GM03348 (cell line): Measurements from ENCODE around the gene LDAF1.

ENCODE experiments used
- DNase-seq: peaks from one replicate; pipeline ENCODE4 v3.0.0; 2012; ENCODE audit warnings: low spot score

Gene LDAF1

DNA sequence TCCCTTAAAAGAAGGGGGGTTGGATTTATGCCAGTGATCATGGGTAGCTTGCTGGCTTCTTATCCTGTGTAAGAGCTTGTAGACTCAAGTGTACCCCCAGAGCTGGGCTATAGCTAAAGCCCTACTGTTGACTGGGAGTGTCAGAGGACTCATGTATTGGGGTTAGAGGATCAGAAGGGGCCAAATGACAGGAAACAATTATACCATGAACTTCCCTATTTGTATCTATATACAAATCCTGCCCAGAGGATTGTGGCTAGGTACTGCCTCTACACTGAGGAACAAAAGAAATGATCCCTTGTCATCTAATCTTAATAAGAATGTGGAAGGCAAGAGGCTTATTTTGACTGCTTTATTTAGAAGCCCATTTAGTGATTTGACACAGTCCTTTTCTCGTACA, 38.6 kb downstream of the LDAF1 start:
- no peak for DNase-seq

DNA sequence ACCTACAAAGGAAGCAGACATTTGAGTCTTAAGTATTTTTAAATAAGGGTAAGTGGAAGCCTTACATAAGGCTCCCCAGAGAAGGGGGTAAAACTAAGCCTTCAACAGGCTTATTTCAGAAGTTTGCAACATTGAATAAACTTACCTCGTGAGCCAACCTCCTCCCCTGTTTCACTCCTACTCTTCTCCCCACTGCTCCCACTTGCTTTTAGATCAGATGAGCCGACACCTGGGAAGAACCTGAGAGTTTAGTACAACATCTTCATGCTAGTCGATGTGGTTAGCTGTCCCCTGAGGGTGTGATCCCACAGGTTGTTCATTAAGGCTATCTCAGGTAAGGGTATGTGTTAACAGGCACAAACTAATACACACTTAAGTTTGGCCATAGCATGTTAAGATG, 39.1 kb downstream of the LDAF1 start:
- no peak for DNase-seq

DNA sequence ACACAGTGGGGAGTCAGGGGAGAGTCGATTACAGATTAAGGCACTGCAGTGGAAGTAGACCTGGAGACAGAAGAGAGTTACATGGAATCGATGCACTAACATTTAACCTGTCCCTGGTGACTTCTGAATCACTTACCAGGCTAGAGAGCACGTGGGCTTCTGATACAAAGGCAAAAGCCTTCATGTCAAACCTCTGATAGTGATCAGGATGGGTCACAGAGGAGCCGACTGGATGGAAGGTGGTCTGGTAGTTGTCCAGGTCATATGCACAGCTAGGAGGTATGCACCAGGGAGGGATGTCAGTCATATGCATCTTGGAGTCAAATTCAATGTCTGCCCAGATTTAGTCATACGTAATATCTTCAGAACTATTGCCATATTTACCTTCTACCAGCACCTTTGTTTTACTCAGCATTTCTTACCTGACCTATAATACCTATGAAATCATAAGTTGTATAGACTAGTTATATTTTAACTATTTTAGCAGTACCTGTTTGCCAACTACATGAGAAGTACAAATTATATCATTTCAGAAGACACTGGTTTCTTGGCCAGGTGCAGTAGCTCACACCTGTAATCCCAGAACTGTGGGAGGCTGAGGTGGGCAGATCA, 41.2 kb downstream of the LDAF1 start:
- DNase-seq = no peak

DNA sequence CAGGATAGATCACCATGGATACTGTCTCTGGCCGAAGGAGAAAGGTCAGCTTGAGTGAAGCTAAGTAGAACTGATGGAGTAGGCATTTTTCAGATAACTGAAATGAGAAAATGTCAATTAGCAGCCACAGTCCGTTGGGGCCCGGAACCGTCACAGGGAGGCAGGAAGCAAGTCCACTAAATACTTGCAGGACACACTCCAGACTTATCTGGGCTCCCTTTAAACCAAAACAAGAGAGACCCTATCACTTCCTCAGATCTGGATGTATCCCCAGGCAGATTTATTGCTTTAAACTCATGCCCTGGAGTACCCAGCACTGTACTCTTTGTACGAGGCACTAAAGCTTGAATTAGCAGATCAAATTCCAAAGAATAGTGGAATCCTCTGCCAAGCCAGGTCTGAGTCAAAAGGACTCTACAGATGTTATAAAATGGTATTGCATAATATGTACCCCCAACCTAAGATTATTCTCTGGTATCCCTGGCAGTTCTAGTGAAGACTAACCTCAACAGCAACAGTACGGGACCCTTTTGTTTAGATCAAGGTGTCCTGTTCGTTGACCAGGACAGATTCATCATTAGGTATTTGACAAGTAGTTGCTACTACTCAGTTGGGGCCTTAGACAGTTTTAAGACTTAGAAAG, 44.8 kb downstream of the LDAF1 start:
- no peak for DNase-seq

DNA sequence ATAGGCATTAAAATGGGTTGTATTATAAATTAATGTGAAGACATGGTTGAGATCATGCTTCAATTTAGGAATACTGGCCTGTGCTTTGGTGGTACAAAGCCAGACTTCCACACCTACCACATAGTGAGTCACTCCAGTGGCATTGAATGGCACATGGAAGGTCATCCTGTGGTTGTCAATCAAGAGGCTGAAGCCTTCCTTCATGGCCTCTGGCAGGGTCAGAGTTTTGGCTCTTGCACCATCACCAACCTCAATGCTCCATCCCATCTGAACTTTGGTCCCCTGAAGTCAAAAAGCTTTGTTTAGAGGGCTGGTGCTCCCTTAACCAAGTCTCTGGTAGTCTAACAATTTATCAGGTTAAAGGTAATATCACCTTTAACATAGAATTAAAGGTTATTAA, 46.8 kb downstream of the LDAF1 start:
- DNase-seq = no peak

DNA sequence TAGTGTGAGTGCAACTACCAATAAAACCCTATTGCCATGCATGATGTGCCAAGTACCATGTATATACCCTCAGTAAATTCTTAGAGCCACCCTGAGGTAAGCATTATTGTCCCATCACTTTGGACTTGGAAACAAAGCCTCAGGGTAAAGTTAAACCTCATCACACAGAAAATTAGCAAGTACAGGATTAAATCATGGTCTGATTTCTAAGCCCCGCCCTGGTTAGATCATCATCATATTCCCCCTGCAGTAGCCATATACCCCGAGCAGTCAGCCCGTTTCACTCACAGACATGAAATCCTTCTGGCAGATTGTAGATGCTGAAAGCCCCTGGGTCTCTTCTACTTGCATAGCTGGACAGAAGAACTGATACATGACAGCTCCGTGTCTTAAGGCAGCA, 48.1 kb downstream of the LDAF1 start:
- no peak for DNase-seq

DNA sequence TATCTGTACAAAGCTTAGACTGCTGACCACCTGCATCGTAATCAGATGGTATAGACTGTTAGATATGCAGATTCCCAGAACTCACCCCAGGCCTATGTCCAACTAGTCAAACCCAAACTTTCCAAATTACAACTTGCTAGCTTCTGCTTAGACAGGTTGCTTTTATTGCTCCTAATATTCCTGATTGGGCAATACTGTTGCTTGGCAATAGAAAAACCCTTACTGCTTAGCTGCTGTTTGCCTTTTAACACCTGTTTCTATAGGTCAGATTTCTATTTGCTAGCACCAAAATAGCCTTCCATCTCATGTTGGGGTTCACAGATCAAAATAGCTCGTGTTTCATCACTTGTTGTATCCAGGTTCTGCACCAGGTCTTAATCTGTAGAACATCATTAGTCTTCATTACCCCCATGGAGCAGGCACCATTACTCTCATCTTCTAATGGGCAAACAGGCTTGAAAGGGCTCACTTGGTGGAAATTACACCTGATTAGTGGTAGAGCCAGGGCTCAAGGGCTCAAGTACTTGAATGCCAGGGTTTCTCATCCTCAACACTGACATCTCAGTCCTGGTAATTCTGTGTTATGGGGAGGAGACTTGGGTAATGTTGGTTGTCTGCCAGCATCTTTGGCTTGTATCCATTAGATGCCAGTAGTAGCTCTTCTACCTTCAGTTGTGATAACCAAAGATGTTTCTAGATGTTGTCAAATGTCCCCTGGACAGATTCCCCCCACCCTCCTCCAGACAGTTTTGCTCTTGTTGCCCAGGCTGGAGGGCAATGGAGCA, 50.2 kb downstream of the LDAF1 start:
- no peak for DNase-seq

DNA sequence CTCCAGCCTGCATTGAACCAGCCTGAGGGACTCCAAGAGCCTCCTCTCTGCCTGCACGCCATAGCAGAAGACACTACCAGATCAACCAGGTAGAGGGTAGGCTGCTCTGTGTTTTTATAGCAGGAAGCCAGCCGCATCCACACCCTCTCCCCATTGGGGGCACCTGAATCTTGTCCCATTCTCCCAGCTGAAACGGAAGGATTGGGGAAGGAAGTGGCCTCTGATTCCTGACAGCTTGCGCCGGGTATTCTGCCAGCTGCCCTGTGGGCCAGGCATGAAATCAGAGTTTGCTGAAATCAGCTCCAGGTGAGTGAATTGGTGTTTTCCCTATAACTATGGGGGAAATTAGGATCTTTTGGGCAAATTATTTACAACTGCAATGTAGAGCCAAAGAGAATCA, 53.0 kb downstream of the LDAF1 start, which contains the start of gene ZP2:
ZP2 (minus strand) TSS at position 89 of the 400 bp plus-strand sequence; CDS start at position 62, 27 bp downstream.
- DNase-seq = no peak

DNA sequence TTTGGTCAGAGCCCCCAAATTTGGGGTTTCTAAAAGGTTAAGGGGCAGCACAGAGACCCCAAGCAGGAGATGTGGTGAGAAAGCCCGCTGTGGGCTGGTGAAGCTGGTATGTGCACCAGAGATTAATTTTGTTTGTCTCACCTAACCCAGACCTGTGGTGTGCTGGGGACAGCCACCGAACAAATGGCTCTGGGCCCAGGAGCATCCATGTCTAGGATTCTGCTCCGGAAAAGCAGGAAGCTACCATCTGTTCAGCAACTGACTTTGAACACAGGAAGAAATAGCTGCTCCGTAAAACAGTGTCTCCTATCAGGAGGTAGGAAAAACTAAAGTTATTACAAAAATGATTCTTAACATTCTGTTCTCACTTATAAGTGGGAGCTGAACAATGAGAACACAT, 55.6 kb downstream of the LDAF1 start:
- no peak for DNase-seq

DNA sequence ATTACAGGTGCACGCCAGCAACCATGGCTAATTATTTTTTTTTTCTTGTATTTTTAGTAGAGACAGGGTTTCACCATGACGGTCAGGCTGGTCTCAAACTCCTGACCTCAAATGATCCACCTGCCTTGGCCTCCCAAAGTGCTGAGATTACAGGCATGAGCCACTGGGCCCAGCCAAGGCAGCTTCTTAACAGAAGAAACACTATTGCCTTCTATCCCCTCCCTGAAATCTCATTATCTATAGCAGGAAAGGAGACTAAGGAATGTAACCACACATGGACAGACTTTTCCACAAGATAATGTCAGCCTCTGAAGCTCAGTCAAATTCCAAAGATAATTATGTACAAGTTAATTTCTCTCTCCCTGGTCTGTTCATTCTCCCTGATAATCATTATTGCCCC, 58.6 kb downstream of the LDAF1 start:
- no peak for DNase-seq

DNA sequence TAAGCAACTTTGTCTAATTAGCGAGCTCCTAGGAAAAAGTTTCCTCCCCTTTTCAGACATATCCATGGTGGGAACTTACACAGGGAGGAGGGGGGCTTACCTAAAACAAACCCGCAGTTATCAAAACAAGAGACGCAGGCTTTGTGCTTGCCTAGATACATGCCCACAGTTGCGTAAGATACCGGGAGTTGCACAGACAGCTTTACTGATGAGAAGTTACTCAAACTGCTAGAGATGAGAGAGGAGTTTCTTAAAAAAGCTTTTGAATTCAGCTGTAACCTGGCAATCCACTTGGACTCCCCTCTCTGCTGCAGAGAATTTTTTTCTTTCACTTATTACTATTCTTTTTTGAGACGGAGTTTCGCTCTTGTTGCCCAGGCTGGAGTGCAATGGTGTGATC, 59.7 kb downstream of the LDAF1 start:
- no peak for DNase-seq

DNA sequence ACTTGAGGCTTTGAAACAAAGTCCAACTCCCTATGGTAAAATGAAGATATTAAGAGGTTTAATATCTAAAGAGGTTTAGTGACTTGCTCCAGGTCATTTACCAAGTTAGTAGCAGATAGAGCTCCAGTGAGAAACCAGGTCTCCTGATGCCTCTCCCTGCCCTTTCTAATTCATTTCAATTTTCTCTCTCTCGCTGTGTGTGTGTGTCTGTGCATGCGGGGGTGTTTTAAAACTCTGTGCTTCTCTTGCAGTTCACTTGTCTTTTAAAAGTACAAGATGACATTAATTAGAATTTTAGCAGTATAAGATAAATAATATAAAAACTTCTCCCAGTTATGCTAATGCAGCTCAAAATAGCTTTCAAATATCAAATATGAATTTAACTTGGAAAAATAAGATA, 61.1 kb downstream of the LDAF1 start:
- no peak for DNase-seq

DNA sequence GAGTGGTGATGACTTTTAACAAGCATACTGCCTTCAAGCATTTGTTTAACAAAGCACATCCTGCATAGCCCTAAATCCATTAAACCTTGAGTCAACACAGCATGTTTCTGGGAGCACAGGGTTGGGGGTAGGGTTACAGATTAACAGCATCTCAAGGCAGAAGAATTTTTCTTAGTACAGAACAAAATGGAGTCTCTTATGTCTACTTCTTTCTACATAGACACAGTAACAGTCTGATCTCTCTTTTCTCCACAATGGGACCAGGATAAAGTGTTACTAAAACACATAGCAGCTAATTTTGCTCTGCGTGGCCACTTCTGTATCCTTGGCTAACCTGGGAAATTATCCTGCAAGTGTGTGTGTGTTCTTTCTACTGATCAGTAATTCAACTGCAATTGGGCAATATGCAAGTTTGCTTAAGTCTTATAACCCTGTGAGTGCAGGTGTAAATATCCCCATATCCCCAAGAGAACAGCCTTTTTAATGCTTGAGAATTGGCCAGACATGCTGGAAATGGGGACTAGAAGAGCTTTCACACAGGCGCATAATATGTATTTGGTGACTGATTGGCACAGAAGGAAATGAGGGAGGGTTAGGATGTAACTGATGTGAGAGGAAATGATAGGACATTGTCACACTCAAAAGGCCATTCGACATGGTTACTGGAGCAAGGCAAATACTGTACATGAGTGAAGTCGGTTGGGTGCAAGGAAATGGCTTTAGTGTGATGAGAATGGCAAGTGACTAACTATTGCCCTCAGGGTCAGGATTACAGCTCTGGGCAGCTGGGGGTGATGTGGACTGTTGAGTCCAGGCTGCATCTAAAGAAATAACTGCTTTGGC, 64.2 kb downstream of the LDAF1 start:
- DNase-seq = no peak

DNA sequence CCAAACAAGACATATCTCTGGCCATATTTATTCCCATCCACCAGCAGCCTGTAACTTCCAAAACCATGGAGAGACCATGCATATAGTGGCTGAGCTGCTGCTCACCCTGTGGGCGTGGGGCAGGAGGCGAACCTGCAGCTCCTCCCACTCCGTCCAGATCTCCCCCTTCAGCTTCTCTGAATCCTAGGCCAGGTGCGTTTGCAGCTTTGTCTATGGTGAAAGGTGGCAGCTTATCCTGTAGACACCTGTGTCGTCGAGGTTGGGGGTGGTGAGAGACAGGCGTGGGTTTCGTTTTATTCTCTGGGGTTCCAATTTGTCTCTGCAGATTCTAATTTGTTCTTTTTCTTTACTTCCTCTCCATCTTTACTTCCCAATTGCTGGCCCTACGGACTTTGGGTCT, 65.3 kb downstream of the LDAF1 start:
- DNase-seq = no peak

DNA sequence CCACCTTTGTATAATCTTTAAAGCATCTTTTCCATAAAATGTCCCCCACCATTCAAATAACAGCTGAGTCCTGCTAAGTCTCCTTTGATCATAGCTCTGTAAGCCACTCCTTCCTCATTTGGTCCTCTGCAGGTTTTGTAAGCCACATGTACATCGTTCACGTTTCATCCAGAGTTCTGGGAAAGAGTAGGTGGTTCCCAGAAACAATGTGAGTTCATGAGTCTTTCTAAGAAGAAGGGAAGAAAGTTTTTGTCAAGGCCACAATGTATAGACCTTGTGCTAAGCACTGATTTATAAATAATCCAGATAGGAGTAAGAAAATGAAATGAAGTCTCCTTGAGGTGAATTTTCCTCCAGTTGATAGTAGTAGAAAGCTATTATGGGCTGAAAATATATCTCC, 66.3 kb downstream of the LDAF1 start:
- DNase-seq = no peak

DNA sequence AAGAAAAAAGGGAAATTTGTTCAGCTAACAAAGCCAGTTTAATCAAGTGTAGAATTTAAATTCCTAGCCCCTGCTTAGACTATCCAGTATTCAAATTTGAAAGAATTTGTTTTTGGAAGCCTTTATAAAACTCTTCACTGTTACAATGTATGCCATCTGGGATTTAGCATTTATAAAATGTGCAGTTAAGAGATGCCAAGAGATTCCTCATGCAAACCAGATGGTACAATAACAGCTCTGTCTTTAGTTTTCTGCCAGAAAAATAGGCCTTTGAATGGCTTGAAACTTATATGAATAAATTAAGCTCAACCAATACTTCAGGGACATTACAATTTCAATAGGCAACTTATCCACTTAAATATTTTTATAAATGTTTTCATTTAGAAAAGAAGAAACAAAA, 68.3 kb downstream of the LDAF1 start:
- DNase-seq = no peak

DNA sequence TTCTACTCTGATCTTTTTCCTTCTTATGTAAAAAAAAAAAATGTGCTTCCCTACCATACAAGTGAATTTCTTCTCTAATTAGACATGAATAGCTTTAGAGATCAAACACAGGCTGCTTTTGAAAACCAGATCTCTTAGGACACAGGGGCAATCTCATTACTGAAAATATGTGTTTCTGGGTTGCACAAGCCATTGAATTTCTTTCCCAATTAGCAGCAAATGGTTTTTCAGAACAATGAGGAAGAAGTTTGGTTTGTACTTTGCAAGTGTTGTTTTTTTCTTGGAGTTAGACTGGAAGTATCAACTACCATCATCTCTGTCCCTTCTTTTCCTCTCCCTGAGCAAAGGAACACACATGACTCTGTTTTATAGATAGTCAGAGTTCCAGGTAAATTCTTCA, 69.4 kb downstream of the LDAF1 start:
- no peak for DNase-seq

DNA sequence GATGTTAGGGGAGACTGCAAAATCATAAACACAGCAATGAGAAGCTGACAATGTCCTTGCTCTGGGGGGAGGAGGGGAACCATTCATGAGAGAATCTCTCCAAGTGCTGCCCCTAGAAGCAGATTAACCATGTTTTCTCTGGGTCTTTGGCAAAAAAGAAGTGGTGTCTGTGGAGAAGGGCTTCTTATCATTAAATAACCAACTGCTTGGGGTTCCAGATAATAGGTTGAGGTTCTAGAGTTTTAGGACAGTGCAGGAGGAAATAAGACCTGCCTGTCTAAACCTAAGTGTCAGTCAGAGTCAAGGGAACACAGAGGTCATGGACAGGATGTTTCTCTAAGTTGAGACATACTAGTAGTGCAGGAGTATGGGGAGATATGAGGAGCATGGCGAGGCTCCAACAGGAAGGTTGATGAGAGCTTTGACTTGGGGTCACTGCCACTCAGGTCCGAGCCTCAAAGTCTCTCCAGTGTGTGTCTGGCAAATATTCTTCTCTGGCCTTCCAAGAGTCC, 69.9 kb downstream of the LDAF1 start:
- DNase-seq = no peak
